ENCODE data around the gene LRRIQ4.

Gene LRRIQ4

DNA sequence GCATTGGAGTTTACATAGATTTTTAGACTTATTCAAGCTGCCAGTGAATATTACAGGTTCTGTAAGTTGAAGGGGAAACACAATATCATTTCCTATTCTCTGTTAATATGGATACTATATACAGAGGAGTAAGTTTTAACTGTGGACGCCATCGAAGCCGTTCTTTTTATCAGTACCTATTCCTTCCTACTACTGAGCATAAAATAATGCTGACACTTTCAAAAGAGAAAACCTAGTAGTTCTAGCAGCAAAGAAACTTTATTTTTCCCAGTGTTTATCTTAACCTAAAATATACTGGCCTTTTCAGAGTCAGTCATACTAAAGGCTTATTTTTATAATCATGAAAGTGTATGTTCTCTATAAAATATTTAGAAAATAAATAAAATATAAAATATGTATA, 42.8 kb downstream of the LRRIQ4 start:
- no peak for DNase-seq (ENCODE audit: low spot score)

- DNase-seq (ENCODE audit: low spot score), result no peak
Measured at GRCh38 chr3:169857811-169858210, 45.1 kb downstream of the LRRIQ4 start.

GRCh38 chr3:169861871-169862270, 49.2 kb downstream of the LRRIQ4 start:
- DNase-seq (ENCODE audit: low spot score), result no peak

- DNase-seq (ENCODE audit: low spot score), result peak; percentile 63
Measured at GRCh38 chr3:169863458-169863899, 50.8 kb downstream of the LRRIQ4 start.

- DNase-seq (ENCODE audit: low spot score), result no peak
Measured at GRCh38 chr3:169864270-169864669, 51.6 kb downstream of the LRRIQ4 start.

DNA sequence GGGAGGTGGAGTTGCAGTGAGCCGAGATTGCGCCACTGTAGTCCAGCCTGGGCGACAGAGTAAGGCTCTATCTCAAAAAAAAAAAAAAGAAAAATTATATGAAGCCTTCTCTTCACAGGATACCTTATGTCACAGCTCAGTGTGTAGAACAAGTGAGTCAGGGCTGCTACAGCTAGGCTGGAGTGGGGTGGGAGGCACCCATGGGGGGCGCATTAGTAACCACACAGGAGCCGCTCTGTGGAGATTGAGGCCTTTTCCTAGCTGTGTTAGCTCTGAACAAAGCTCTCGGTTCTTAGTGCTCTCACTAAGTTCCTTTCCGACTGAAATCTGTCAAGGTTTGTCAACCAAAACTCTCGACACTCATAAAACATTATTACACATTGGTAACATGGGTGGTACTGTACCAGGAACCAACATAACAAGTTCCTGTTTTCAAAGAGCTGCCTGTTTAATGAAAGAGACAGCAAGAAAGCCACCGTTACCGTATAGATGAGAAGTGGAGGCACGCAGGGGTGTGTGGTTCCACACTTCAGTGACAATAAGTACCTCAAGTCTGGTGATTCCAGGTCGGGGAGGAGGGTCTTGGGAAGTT, 52.6 kb downstream of the LRRIQ4 start:
- no peak for DNase-seq (ENCODE audit: low spot score)

DNA sequence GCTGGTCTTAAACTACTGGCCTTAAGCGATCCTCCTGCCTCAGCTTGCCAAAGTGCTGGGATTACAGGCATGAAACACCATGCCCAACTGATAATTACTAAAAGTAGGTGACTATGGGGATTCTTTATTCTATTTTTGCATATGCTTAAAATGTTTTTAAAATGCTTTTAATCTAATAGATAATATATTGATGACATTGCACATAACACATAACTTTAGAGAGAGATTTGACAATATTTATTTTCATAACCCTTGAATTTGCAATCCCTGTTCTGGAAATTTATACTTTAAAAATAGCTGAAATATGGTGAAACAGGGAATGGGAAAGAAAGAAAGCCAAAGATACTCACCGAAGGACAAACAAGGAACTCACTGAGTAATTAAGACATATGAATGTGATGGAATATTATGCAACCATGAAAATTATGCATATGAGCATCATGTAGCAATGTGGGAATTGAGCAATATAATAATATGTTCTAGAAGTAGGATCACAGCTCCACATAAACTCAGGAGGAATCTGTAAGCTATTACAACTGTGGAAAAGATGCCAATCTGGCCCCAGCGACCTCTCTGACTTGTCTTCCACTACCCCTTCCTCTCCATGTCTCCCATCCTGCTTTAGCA, 55.0 kb downstream of the LRRIQ4 start:
- no peak for DNase-seq (ENCODE audit: low spot score)

GRCh38 chr3:169868369-169868768, 55.7 kb downstream of the LRRIQ4 start:
- no peak for DNase-seq (ENCODE audit: low spot score)

DNA sequence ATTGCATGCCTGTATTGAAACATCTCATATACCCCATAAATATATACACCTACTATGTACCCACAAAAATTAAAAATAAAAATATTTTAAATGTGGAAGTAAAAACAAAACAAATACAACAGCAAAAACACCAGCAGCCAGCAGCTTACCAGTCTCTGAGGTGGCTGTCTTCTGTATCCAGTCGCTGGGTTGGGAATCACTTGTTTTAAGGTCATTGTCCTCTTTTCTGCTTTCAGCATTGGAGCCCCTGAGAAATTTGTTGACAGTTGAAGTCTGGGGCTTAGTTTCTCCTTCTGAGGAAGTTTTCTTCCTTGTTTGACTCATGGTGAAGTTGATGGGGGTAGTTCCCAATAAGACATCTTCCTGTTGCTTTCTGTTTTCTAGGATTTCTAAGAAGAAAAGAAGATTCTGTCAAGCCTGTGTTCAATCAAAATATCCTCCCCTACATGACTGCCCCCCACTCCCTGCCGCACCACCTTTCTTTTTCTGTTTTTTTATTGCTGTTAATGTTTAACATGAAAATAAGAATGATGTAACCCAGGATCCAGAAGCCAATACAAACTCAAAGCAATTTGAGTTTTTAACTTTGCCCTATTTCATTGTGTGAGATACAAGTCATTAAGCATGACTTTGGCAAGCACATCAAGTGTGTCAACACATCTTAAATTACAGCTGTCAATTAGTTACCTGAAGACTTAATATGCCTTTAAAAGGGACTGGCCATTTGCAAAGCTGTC, 57.0 kb downstream of the LRRIQ4 start, which contains the start of gene LRRC31:
Gene LRRC31, minus strand, starts transcription at position 452 of the 737 bp plus-strand sequence. Its CDS starts 128 bp downstream, at position 324.
- DNase-seq (ENCODE audit: low spot score), result peak; percentile 43

DNA sequence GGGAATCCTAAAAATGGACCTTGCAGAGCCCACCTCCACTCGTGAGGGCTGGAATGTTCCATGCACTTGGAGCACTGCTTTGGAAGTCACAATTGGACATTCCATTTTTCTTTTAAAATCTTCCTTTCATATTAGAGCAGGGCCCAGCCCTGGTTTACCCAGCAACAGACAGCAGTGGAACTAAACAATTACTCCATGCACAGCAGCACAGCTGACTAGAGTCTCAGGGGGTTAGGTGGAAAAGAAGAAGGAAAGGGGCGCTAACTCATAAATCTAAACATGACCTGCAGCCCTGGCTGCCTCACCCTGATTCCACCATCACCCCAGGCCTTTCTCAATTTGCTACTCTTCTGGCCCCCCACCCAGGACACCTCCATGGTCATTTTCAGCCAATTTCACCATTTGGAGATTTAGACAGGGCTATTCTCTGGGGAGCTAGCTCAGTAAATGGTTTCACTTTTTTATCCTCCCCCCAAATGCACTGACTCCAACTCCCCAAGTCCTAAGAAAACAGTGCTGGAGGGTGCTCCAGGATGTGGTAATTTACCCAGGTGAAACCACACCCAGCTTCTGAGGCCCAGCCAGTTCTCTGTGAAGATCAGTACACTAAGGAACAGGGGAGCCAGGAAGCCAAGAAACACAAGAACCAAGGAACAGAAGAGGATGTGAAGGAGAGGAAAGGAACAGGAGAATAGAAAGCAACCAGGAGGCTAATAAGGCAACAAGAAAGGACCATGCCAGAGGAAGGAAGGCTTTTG, 58.6 kb downstream of the LRRIQ4 start:
- DNase-seq (ENCODE audit: low spot score), result no peak

DNA sequence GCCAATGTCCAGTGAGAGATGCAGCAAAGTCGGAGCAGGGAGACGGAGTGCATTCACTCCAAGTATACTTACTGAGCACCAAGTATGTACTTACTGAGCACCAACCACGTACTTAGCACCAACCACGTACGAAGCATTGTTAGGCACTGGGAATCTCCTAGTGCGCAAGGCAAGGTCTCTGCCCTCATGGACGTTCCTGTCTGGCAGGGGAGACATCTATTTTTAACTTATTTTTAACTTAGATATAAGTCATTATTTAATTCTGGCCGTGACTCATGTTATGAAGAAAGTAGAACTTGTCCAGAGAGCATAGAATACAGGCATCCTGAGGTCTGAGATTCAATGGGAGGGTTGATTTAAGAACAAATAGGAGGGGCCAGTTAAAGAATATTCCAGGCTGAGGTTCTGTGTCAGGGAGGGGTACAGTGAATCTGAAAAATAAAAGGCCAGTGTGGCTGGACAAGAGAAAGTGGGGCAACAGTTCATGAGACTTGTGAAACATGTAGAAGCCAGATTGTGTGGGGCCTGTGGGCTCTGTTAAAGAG, 66.4 kb downstream of the LRRIQ4 start:
- no peak for DNase-seq (ENCODE audit: low spot score)

- DNase-seq (ENCODE audit: low spot score), result no peak
Measured at GRCh38 chr3:169879845-169880575, 67.3 kb downstream of the LRRIQ4 start.

- no peak for DNase-seq (ENCODE audit: low spot score)
Measured at GRCh38 chr3:169880576-169881250, 68.0 kb downstream of the LRRIQ4 start.

- DNase-seq (ENCODE audit: low spot score), result no peak
Measured at GRCh38 chr3:169886671-169887070, 74.0 kb downstream of the LRRIQ4 start.

Measured in LoVo (cell line).